ENCODE results near the gene CEP120.

DNA sequence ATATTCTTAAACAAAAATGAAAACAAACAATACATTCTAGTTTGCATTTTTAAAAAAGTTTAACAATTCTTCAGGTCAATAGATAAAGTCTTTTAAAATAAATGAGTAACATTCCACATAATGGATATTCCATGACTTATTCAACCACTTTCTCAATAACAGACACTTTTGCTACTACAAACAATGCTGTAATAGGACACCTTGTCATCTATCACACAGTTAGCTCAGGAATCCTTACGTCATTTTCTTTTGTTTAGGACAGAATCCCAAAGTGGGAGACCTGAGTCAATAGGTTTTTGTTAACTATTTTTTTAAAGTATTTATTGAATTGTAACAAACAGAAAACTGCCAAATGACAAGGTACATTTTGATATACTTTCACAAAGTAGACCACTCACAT lies 72.5 kb downstream of the CEP120 start:
- TF ChIP-seq POLR2A (IDR thresholded peaks at IDR 0.05) (no peak), CTCF (IDR thresholded peaks at IDR 0.05) (no peak), EP300 (IDR thresholded peaks at IDR 0.05) (no peak)
